G401 (cell line): ENCODE results near the gene SPHKAP. TPM values are rescaled to one million over a fixed set of nuclear protein-coding genes. Genes with fewer than 3 reads are reported as not detected.
A peak's percentile ranks its signal among the peaks of the same experiment; 100 is the strongest.
"Not testable (repeated sequence)": the region's sequence is repeated elsewhere in the genome, so short reads cannot be mapped to it uniquely, and the experiment has no call there.

ENCODE experiments used
- DNase-seq: peaks from one replicate; pipeline ENCODE4 v3.0.0-alpha.2; 2015; ENCODE audit warnings: low spot score
- in situ Hi-C: cut with HindIII; loops from 2 replicates; pipeline ENCODE4 v1.10.0; 2016; ENCODE audit warnings: low sequenced_read_pairs, mixed read lengths
- total RNA-seq: library from RNA; depleted of rRNA; stranded (reverse); fragments of >200 nt; shearing (Covaris generic); gene quantifications from 2 replicates; pipeline ENCODE4 v1.2.3, GENCODE V29; 2014

The SPHKAP gene
- total RNA-seq, 1 experiment from 2014 or later, result not detected

GRCh38 chr2:228103379-228103778 is 78.1 kb downstream of the SPHKAP start:
- no peak for DNase-seq

GRCh38 chr2:228102949-228103348 is 78.5 kb downstream of the SPHKAP start:
- DNase-seq, result no peak
- in situ Hi-C loops, result no loop called here

More at GRCh38 chr2:228103379-228103778, 78.1 kb downstream of the SPHKAP start:
- in situ Hi-C loops, result no loop called here

DNA sequence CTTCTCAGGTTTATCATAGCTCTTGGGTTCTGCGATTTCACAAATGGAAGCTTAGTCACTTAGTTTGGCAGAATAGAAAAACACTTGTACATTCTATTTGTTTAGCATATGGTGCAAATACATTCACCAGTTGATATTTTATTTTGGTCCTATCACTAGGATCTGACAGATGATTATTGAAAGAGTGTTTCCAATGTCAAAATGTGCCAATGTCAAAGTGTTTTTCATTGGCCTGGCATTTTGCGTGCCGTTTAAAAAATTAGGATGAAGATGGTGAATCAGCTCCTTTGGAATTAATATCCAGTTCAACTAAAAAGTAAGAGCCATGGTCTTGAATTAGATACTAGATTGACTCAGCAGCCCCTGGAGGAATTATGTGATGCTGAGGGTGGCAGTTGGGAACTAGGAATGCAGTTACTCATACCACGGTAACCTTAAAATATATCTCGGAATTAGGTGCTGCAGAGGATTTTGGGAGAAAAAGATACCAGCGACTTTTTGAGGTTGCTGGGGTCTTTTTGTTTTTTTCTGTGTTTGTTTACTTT is 87.0 kb downstream of the SPHKAP start:
- DNase-seq, result no peak
- in situ Hi-C loops, result no loop called here

- DNase-seq, result no peak
- in situ Hi-C loops, result no loop called here
Measured at GRCh38 chr2:228092056-228092455, 89.4 kb downstream of the SPHKAP start.

DNA sequence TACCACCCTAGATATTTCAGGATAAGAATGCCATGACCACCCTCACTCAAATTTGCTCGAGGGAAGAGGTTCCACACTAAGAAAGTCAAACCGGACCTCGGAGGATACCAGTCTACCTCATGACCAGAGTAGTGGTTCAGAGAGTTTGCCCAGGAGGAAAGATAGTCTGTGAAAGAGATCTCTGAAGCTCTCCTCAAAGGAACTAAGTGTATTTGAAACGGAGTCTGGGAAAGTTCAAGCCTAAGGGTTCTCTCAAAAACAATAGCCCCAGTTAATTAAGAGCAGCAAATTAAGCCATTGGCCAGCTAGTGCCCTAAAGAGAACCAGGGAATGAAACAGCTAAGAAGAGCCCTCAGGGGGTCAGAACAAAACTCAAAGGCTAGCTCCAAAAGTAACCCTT is 94.9 kb downstream of the SPHKAP start:
- in situ Hi-C loops, result no loop called here
- DNase-seq, result no peak

DNA sequence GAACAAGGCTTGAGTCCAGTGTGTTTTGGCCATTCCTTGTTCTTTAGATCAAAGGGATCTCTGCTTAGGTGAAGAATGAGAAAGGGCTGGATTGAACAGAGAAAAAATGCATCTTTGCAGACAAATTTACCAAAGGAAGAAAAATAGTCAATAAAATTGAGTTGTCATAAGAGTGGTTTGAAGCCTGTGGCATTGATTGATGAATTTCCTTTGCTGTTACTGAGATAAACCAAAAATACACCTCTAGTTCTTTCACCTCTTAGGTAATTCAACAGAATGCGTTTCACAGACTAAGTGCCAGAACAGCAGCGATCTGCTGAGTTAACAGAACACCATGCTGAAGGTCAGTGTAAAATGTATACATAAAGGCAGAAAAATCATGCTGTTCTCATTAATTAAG is 96.8 kb downstream of the SPHKAP start:
- DNase-seq, result peak; percentile 52
- in situ Hi-C loops, result no loop called here

DNA sequence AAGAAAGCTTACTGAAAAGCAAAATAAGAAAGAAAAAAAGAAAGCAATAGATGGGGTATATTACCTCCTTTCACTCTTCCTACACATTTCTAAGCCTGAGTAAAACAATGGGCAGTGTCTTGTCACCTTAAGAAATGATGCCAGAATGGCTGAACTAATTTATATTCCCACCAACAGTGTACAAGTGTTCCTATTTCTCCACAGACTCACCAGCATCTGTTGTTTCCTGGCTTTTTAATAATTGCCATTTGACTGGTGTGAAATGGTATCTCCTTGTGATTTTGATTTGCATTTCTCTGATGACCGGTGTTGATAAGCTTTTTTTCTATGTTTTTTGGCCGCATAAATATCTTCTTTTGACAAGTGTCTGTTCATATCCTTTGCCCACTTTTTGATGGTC is 98.4 kb downstream of the SPHKAP start:
- in situ Hi-C loops, result no loop called here
- DNase-seq, result peak; percentile 66

DNA sequence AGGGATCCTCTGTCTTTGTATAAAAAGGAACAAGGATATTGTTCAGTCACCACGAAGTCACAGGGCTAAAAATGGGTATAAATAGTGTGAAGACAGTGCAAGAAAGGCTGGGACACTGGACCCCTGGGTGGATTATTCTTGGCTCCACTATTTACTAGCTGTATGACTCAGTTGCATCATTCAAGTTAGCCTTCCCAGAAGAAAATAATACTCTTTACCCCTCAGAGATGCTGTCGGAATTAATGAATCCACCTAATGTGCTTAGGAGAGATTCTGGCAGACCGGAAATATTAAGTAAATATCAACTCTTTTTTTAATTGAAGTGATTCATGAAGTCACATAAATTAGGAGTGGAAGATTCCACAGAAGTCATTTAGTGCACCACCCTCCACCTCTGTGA is 98.9 kb downstream of the SPHKAP start:
- DNase-seq, result no peak
- in situ Hi-C loops, result no loop called here

- no peak for DNase-seq
- in situ Hi-C loops, result no loop called here
Measured at GRCh38 chr2:228079194-228079593, 102.3 kb downstream of the SPHKAP start.

DNA sequence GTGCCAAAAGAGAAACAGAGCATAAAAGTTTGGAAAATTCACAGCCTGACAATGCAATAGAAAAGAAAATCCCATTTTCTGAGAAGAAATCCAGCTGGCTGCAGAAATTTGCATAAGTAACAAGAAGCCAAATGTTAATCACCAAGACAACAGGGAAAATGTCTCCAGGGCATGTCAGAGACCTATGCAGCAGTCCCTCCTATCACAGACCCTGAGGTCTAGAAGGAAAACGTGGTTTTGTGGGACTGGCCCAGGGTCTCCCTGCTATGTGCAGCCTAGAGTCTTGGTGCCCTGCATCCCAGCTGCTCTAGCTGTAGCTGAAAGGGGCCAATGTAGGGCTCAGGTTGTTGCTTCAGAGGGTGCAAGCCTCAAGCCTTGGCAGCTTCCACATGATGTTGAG is 104.8 kb downstream of the SPHKAP start:
- in situ Hi-C loops, DNase-seq: not testable (repeated sequence)

DNA sequence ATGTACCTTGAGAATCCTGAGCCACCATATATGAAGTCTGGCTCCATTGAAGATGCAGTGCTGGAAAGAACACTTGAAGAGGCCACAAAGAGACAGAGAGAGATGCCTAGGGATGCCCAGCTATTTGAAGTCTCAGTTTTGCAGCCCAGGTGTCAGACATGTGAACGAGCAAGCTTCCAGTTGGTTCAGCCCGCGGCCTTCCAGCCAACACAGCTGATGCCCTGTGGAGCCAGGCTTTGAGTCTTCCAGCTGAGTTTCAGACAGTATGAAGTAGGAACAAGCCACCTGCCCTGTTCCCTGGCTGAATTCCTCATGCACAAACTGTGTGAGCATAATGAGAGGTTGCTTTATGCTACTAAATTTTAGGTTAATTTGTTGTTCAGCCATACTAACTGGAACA is 108.8 kb downstream of the SPHKAP start:
- in situ Hi-C loops, result no loop called here
- DNase-seq, result peak; percentile 75

GRCh38 chr2:228067309-228067708 is 114.2 kb downstream of the SPHKAP start:
- DNase-seq, result no peak
- in situ Hi-C loops, result no loop called here

- in situ Hi-C loops, result no loop called here
- no peak for DNase-seq
Measured at GRCh38 chr2:228066126-228066798, 115.2 kb downstream of the SPHKAP start.

- in situ Hi-C loops, result no loop called here
- no peak for DNase-seq
Measured at GRCh38 chr2:228065686-228066085, 115.8 kb downstream of the SPHKAP start.

- in situ Hi-C loops, result no loop called here
- DNase-seq, result peak; percentile 73
Measured at GRCh38 chr2:228064796-228065315, 116.6 kb downstream of the SPHKAP start.

DNA sequence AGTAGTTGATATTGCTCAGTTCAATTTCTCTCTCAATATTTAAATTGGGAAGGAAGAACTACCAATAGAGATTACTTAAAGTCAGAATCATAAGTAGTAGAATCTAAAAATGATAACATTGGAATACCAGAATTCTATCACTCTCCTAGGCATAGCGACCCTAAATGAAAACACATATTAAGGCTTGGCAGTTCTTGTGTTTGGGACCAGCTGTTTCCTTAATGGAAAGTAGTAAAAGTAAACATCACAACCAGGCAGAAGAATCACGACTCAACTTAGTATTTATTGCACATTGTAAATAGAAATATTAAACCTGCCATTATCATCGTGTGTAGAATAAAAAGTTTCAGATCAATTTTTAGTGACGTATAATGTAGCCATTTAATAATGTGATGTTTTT is 117.5 kb downstream of the SPHKAP start:
- no peak for DNase-seq
- in situ Hi-C loops, result no loop called here

DNA sequence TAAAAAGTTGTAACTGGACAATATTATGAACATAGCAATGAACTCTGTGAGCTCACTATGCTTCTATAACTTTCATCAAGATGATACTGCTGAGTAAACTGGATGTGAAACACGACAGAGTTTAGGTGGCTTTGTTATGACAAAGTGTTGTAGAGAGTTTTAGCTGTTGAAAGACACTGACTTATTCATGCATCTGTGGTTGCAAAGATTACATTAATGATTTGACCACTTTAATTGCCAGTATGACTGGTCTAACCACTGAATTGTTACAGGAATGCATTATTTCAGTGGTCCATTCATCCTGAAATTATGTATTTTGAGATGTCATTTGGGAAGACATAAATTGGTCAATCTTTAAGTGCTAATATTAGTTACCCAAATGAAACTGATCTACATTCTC is 117.9 kb downstream of the SPHKAP start:
- DNase-seq, result no peak
- in situ Hi-C loops, result no loop called here

DNA sequence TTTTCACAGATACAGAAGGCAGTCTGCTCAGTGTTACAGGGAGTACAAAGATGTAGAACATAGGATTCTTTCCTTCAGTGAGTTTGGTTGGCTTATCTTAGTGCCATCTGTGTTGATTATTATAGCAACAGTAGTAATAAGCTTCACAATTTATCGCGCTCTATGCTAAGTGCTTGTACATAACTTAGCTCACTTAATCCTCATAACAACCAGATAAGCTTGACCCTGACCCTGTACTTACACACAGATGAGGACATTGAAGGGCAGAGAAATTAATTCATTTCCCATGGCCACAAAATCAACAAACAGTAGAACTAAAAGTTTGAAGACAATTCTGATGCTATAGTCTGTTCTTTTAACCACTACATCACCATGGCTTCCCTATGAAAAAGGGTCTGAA is 121.8 kb downstream of the SPHKAP start:
- in situ Hi-C loops, result no loop called here
- no peak for DNase-seq

GRCh38 chr2:228056293-228057097 is 125.0 kb downstream of the SPHKAP start:
- in situ Hi-C loops, result no loop called here
- no peak for DNase-seq

DNA sequence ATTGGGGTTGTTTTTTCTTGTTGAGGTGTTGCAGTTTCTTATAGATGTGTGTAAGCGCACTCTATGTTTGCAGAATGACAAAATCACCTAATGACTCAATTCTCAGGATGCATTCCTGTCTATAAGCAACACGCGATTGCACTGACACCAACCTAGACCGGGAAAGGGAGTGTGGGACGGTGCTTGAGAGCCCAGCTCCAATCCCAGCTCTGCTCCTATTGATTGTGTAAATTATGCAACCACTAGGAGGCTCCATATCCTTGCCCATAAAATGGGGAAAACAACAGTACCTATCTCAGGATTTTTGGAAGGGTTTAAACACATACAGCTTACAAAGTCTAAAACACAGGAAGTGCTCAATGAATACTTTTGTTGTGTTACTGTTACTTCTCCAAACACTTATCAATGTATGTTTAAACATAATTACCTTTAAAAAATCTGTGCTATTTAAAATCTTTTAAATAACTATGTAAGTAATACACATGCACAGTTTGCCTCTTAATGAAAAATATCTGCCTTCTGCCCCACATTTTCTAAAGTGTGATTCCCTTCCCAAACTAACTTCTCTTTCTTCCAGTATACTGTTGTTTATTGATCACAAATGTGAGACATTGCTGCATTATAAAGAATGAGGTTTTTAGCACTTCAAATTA is 132.5 kb downstream of the SPHKAP start:
- peak; percentile 62 for DNase-seq
- in situ Hi-C loops, result no loop called here
